Prostate gland (tissue), 2 donors: ENCODE measurements around the gene IGFL3.

Experiments used
- CTCF ChIP-seq, 4 experiments: fragments of 200-600 bp in 2 of 4; fragments of 450-650 bp in 2 of 4; sonication (generic) in 2 of 4; IDR thresholded peaks; 1 replicate in 3 of 4; 2 replicates in 1 of 4; pipeline ENCODE4 v1.5.1; 2016 to 2019; ENCODE audit warnings: antibody characterized with exemption in 4 of 4, mild to moderate bottlenecking in 2 of 4, moderate library complexity in 2 of 4
- POLR2AphosphoS5 ChIP-seq: sonication (generic); formaldehyde crosslinking; IDR thresholded peaks from one replicate; pipeline ENCODE4 v1.6.1; 2017; ENCODE audit warnings: antibody characterized with exemption

- TF ChIP-seq POLR2AphosphoS5 (no peak), CTCF (IDR thresholded peaks at IDR 0.05) (no peak)
Measured at GRCh38 chr19:46111376-46111775, 13.1 kb downstream of the IGFL3 start.
